Stimulated activated CD4-positive, alpha-beta T cell treated with anti-CD3 and anti-CD28 coated beads, TNF-alpha, amount 100 ng/mL, for 24 hours (primary cell): ENCODE results near the gene JMJD1C.
"Not testable (repeated sequence)": the region's sequence is repeated elsewhere in the genome, so short reads cannot be mapped to it uniquely, and the experiment has no call there.

Experiments used
- DNase-seq, 3 experiments: peaks; one replicate each; pipeline ENCODE4 v3.0.0-alpha.2; 2020; ENCODE audit warnings: low read depth in 3 of 3

JMJD1C gene

DNA sequence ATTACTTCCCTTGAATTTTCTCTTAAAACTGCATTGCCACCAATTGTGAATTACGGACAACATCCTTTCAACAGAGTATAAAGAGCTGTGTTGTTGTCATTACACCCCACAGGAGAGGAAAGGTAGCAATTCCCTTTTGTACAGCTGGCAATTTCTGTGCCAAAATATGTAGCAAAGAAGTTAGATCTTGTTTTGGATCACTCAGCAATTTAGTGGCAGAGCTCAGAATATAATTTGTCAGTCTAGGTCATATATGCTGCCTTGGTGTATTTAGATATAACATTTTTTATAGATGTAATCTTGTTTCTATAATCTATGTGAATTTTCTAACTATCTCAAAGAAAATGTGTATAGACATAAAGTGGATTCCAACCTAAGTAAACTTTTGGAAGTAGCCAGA is 293.9 kb downstream of the JMJD1C start:
- no peak for DNase-seq

DNA sequence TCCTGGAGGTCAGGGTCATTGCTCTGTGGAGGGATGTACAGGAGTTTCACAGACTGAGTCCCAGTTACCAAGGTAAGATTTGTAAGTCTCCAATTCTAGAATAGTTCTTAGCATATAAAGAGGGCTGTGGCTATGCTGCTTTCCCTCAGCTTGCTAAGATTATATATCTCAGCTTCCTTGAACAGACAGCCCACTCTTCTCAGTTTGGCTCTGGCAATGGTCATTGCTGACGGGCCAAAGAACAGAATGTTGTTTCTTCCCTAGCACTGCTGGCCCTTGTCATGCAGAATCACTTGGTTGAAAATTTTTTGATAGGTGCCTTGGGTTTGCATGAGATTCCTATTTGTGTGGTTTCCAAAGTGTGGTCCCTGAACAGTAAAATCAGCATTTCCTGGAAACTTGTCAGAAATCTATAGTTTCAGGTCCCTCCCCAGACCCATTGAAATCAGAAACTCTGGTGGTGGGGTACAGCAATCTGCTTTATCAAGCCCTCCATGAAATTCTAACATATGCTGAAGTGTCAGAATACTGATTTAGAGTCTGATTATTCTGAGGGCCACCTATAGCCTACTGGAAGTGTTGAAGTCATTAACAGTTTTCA is 294.4 kb downstream of the JMJD1C start:
- DNase-seq, result no peak

DNA sequence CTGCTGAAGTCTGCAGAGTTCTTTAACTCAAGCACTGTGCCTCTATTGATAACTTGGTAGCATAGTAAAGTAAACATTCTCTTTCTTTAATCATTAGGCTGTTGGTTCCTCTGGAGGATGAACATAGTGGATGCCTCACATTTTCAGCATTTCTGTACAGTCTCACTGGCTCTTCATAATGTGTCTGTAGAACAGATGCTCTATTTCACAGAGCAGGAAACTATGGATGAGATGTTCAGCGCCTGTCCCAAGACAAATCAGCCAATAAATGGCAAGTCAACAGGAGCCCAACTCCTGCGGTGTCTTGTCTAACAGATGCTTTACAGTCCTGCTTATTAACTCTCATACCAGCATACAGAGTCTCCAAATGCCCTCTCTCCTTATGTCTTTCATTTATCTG is 296.2 kb downstream of the JMJD1C start:
- no peak for DNase-seq

DNA sequence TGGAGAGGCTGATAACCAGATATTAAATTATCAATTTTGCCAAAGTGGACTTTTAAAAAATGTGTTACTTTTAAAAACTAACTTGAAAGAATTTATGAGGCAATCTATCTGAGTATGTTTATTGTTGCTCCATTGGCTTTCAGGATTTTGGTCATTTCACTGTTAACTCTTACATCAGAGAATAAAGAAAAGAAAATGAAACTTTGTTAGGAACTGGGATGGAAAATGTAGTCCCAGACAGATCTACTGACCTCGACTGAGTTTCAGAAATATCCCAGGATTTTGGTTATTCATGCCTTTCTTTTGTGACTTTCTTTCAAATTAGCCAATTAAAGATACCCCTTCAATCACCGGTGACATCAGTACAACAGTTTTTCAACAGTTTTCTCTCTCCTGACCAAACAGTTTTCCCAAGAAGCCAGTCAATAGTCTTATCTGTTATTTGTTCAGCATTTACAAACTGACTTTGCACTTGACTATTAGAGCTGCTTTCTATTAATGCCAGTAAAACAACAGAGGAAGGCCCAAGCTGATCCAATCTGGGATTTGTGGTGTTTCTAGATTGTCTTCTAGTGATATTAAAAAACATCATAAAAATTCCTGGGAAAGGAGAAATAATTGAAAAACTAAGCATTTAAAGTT is 296.8 kb downstream of the JMJD1C start:
- no peak for DNase-seq

DNA sequence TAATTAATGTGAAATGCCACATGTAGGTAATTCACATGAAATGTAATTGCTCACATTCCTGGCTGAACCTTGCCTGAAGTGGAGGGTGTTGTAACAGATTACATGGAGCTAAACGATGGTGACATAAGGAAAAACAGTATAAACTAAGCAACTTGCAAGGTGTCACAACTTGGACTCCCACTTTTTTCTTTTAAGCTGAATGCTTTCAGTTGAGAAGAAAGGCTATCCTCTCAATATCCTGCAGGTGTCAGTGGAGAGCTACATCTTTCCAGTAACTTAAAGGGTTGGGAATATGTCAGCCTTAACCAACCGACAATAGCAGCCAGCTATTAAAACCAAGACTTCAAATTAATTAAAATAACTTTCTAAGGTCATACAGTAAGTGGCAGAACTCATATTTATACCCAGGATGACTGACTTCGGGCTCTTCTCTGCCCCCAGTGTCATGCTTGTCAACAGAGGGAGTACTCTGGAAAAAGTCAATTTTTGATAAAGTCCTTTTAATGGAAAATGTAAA is 299.0 kb downstream of the JMJD1C start:
- DNase-seq, result peak in 1 of 3 experiments; percentile 22

DNA sequence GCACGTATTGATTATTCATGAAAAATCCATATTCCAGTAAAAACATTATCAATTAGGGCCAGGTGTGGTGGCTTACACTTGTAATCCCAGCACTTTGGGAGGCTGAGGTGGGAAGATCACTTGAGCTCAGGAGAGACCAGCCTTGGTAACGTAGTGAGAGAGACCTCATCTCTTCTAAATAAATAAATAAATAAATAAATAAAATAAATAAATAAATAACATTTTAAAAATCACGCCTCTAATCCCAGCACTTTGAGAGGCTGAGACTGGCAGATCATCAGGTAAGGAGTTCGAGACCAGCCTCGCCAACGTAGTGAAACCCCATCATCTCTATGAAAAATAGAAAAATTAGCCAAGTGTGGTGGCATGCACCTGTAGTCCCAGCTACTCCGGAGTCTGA is 300.5 kb downstream of the JMJD1C start:
- DNase-seq, result no peak

DNA sequence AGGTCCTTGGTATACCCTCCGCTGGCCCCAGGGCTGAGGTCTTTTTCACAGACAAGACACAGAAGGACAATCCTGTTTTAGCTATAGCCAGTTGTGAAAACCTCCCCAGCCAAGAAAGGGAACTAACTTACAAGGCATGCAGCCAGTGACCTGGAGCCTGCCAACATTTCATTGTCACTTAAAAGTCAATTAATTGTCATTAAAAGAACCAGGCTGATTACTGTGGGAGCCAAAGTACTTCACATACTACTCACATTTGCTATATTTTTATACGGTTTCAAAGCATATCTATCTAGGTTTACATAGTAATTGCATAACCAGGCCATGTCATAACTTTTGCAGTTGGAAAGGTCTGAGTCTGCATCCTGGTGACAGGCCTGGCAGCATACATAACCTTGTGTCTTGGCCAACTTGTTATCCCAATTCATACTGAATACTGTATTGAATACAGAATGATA is 301.6 kb downstream of the JMJD1C start:
- no peak for DNase-seq

DNA sequence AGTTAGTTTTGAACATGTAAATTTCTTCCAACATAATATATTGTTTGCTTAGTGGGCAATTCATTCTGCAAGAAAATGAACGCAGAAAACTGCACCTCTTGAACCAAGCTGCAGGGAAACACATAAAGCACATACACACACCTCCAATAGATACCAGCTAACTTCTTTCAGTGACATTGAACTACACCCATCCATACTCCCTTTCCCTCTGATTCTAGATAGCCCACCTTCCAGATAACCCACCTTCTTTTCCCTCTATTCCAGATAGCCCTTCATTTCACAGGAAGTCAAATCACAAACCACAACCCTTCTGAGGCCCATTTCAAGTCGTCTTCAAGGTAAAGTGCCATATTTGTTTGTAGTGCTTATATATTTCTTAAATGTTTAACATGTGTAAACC is 304.2 kb downstream of the JMJD1C start:
- DNase-seq, result no peak

DNA sequence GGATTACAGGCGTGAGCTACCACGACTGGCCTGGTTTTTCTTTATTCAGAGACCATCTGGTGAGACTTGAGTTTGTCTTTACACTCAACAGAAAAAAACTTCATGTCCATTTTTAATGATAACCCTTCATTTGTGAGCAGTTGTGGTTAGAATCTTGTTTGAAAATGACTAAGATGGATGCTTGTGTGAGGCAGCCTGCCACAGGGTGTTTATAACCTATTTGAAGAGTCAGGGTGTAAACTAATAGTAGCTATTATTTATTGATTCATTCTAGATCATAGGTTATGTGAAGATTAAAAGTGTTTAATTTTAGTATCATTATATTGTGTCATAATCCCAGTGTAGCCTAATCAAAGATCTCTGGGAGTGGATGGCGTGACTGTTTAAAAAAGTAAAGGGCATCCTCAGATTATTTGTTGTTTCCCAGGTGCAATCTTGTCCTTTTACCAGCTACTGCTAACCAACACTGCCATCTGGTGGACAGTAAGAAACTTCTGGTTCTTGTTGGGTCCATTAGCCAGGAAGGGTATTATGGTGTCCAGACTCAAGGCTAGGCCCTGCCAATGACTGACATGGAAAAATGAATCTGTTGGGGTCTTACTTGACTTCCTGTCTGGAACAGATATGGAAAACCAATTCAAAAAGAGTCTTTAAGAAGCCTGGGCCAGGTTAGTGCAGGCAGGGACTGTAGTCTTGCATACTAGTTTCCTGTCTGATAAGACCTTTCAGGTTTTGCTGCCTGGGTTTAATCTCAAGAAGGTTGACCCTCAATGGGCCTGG is 307.7 kb downstream of the JMJD1C start:
- peak in 1 of 3 experiments; percentile 41 for DNase-seq

DNA sequence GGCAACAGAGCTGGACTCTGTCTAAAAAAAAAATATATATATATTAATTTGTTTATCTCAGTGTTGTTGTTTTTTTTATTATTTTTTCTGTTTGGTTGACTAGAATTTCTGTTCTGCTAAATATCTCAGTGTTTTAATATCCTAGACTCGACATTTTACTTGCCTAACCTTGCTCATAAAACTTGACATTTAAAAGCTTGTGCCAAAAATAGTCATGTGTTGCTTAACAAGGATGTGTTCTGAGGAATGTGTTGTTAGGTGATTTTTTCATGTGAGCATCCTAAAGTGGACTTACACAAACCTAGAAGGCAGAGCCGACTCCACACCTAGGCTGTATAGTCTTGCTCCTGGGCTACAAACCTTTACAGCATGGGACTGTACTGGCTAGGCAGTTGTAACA is 309.5 kb downstream of the JMJD1C start:
- DNase-seq, result no peak

DNA sequence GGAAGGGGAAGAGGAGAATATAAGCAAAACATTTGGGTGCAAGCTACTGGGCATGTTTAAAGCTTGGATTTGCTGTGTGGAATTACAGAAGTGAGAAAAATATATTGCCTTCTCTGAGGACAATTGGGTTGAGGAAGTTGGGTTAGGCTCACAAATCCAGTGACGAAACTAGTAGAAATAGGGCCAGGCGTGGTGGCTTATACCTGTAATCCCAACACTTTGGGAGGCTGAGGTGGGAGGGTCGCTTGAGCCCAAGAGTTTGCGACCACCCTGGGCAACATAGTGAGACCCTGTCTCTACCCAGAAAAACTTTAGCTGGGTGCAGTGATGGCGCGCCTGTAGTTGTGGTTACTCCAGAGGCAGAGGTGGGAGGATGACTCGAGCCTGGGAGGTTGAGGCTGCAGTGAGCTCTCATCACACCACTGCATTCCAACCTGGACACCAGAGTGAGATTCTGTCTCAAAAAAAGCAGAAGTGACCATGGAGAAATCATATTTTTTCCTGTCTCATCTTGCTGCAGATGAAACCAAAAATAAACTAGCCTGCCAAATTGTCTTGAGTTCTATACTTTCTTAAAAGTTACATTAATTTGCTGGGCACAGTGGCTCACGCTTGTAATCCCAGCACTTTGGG is 310.3 kb downstream of the JMJD1C start:
- DNase-seq, result no peak

DNA sequence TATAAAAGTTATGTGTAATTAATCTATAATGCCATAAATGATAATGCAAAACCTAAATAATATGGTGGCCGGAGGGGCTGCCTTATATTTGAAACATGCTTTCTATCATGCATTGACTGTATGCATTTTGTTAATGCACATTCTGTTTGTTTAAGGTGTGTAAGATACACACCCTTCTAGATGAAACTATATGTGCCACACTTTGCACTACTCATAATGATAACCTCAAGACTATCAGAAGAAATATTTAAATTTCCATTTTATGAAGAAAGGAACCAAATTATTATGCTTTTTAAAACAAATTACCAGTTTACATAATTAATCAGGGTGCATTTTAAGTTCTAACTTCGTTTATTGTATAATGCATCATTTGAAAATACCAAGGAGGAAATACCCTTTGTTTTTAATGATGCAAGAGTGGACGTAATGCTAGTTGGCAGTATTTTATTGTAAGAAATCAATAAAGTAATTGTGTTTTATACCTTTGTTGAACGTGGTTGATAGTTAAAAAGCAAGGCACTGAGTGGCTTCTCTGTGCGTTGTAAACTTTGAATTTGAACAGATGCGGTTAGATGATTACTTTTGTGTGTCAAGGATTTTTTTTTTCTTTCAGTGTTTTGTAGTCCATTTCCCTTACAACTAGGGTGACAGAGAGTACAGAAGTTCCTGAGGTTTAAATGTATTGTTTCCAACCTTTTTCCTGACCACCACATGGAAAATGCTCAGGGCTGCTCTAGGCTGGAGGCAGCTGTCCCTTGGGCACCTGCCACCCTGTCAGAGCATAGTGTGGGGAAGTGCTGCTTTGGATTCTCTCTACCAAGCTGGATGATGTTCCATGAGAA is 311.0 kb downstream of the JMJD1C start:
- DNase-seq, result no peak

DNA sequence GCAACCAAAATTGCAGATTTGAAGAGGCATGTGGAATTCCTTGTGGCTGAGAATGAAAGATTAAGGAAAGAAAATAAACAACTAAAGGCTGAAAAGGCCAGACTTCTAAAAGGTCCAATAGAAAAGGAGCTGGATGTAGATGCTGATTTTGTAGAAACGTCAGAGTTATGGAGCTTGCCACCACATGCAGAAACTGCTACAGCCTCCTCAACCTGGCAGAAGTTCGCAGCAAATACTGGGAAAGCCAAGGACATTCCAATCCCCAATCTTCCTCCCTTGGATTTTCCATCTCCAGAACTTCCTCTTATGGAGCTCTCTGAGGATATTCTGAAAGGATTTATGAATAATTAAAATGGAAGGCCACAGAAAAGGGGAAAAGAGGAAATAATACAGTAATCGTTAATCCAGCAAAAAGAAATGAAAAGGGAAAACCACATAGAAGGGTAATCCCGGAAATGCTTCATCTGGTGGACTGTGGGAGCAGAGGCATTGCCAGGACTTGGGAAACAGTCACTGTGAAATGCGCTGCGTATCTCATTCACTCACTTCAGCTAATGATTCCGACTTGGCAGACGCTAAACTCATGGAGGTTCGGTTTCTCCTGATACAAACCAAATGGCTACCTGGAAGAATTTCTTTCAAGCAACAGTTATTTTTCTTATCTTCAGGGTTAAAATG is 311.8 kb downstream of the JMJD1C start:
- DNase-seq, result not testable (repeated sequence)

DNA sequence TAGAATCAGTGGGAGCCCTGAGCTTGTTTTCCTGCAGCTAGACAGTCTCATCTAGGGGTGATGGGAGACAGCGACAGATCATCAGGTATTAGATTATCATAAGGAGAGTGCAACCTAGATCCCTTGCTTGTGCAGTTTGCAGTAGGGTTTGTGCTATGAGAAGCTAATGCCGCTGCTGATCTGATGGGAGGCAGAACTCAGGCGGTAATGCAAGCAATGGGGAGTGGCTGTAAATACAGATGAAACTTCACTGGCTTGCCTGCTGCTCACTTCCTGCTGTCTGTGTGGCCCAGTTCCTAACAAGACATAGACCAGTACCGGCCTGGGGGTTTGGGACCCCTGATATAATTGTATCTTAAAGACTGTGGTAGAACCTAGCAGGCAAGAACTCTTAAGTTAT is 315.0 kb downstream of the JMJD1C start:
- no peak for DNase-seq

DNA sequence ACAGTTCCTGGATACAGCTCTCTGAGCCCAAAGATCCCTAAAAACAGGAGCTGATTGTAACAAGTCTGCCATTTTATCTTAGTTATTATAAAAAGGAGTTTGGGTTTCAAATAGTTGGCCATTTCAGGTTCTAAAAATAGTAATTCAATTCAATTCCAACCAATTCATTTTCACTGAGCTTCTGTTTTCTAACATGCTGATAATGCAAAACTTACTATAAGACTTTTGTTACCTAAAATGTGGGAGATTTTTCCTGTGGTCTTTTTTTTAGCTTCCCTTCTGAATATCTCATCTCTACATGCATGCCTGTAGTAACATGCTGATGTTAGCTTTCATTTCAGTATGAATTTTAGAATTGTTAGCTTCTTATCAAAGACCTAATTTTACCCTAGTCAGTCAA is 319.3 kb downstream of the JMJD1C start:
- no peak for DNase-seq

DNA sequence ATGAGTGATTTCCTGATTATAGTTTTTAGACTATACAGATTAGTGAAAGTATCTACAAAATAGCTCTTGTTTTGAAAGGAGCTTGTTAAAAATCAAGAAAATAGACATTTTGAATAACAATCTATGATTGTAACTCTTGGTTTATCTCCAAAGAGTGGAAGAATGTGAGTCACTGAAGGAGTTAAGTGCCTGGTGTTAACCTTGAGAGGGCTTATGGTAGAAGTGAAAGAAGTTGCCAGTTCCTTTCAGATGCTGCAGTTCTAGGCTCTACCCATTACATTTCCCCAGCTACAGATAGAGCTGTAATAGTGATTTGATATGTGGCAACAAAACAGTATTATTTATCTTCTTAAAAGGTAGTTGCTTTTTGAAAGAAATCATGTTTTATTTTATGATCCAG is 320.0 kb downstream of the JMJD1C start:
- DNase-seq, result no peak

DNA sequence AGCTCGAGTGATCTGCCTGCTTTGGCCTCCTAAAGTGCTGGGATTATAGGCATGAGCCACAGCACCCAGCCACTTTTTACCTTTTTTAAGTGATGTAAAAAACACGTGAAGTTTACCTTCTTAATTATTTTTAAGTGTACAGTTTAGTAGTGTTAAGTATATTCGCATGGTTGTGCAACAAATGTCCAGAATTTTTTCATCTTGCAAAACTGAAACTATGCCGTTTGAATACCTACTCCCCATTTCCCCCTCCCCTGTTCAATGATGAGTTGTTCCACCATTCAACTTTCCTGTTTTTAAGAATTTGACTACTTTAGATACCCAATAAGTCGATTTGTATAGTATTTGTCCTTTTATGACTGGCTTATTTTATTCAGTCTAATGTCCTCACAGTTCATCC is 321.8 kb downstream of the JMJD1C start:
- DNase-seq, result no peak

DNA sequence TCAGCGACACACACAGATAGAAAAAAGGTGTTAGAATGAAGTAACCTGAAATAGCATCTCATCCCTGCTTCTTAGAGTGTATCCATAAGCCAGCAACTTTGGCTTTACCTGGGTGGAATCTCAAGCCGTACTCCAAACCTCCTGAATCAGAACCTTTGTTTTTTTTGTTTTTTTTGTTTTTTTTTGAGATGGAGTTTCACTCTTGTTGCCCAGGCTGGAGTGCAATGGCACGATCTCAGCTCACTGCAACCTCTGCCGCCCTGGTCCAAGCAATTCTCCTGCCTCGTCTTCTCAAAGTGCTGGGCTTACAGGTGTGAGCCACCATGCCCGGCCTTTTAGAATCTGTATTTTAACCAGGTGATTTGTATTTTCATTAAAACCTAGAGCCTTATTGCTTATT is 323.6 kb downstream of the JMJD1C start:
- no peak for DNase-seq

DNA sequence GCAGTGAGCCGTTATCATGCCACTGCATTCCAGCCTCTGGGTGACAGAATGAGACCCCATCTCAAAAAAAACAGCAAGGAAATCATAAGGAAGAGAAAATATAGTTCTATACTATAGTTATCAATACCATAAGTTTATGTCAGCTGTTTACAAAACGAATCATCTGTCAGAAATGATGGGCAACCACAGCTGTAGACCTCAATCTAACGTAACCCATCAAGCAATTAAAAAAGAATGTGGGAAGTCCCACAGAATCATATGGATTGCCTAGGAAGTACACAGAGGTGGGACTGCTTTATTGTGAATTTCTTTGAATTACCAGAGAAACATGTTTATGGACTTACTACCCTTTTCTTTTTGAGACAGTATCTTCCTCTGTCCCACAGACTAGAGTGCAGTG is 325.7 kb downstream of the JMJD1C start:
- no peak for DNase-seq

DNA sequence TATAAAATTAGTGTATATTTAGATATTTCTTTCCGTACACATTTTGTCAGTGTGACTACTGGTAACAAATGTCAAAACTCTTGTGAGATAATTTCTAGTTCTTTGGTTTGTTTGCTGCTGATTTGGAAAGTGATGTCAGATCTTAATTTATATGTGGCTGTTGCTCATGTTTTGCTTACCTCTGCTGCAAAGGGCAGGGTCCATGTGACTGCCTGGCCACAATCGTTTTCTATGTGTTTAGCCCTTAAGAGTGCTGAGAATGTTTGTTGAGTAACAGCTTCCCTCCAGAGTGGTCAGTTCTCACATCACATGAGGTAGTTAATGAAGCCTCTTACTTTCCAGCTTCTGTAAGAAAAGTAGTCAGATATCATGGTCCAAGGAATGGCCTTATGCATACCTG is 328.5 kb downstream of the JMJD1C start:
- DNase-seq, result no peak
